HepG2 (cell line): ENCODE results near the gene MICOS13. TPM values are rescaled to one million over a fixed set of nuclear protein-coding genes. Genes with fewer than 3 reads are reported as not detected.

Source experiments
- ATF5 ChIP-seq: sonication (generic); formaldehyde crosslinking; IDR thresholded peaks from 2 replicates; pipeline ENCODE4 v1.4.0; 2020; ENCODE audit warnings: mild to moderate bottlenecking, low read depth, missing genetic modification reagents
- CERS6 ChIP-seq: sonication (generic); formaldehyde crosslinking; IDR thresholded peaks from 2 replicates; pipeline ENCODE4 v1.5.0; 2020; ENCODE audit warnings: missing genetic modification reagents
- EEA1 ChIP-seq: sonication (generic); formaldehyde crosslinking; IDR thresholded peaks from 2 replicates; pipeline ENCODE4 v1.5.1; 2020; ENCODE audit warnings: mild to moderate bottlenecking, missing genetic modification reagents, borderline replicate concordance
- ETV5 ChIP-seq: IDR thresholded peaks from 2 replicates; pipeline ENCODE4 v1.6.1; 2018; ENCODE audit warnings: missing biosample characterization, missing genetic modification reagents, inconsistent platforms, borderline replicate concordance
- FOXK2 ChIP-seq: fragments of 450-650 bp; IDR thresholded peaks from 2 replicates; pipeline ENCODE4 v1.6.1; 2016
- GPN1 ChIP-seq: sonication (generic); formaldehyde crosslinking; IDR thresholded peaks from 2 replicates; pipeline ENCODE4 v1.5.1; 2020; ENCODE audit warnings: missing genetic modification reagents, borderline replicate concordance
- HCFC1 ChIP-seq: fragments of 150-350 bp; IDR thresholded peaks from 2 replicates; pipeline ENCODE4 v1.6.1; 2014; ENCODE audit warnings: low read depth, low read length
- JARID2 ChIP-seq: sonication (generic); formaldehyde crosslinking; IDR thresholded peaks from 2 replicates; pipeline ENCODE4 v1.8.1; 2023; ENCODE audit warnings: missing genetic modification reagents, inconsistent platforms; ENCODE audit not compliant: insufficient replicate concordance
- MED13 ChIP-seq: sonication (generic); formaldehyde crosslinking; IDR thresholded peaks from 2 replicates; pipeline ENCODE4 v1.5.0; 2020; ENCODE audit warnings: missing genetic modification reagents
- NR1H2 ChIP-seq: sonication (generic); formaldehyde crosslinking; IDR thresholded peaks from 2 replicates; pipeline ENCODE4 v1.8.1; 2022; ENCODE audit warnings: low read depth, missing genetic modification reagents, borderline replicate concordance
- NR2F1 ChIP-seq, 2 experiments: fragments of 450-650 bp in 1 of 2; formaldehyde crosslinking in 1 of 2; IDR thresholded peaks; 2 replicates each; pipeline versions ENCODE4 v1.5.0 to v1.6.1; 2016 to 2020; ENCODE audit warnings: mild to moderate bottlenecking in 1 of 2, missing compliant biosample characterization in 1 of 2, missing genetic modification reagents in 1 of 2, moderate library complexity in 1 of 2
- PRPF4 ChIP-seq: fragments of 200-400 bp; formaldehyde crosslinking; IDR thresholded peaks from 2 replicates; pipeline ENCODE4 v1.6.1; 2016; ENCODE audit warnings: low read length, low read depth; ENCODE audit not compliant: poor library complexity, severe bottlenecking
- PTBP1 ChIP-seq: fragments of 200-400 bp; formaldehyde crosslinking; IDR thresholded peaks from 2 replicates; pipeline ENCODE4 v1.6.1; 2018; ENCODE audit warnings: low read length, low read depth; ENCODE audit not compliant: poor library complexity, severe bottlenecking
- RBAK ChIP-seq: sonication (generic); formaldehyde crosslinking; IDR thresholded peaks from 2 replicates; pipeline ENCODE4 v1.5.1; 2020; ENCODE audit warnings: mild to moderate bottlenecking, missing genetic modification reagents
- SMAD3 ChIP-seq: sonication (generic); formaldehyde crosslinking; IDR thresholded peaks from 2 replicates; pipeline ENCODE4 v1.4.0; 2020; ENCODE audit warnings: missing genetic modification reagents
- TBP ChIP-seq: sonication (generic); formaldehyde crosslinking; IDR thresholded peaks from 2 replicates; pipeline ENCODE4 v1.5.0; 2020; ENCODE audit warnings: missing genetic modification reagents
- THYN1 ChIP-seq: sonication (generic); formaldehyde crosslinking; IDR thresholded peaks from 2 replicates; pipeline ENCODE4 v1.8.1; 2023; ENCODE audit warnings: low read depth, mild to moderate bottlenecking, moderate library complexity, missing genetic modification reagents, borderline replicate concordance
- TOE1 ChIP-seq: sonication (generic); formaldehyde crosslinking; IDR thresholded peaks from 2 replicates; pipeline ENCODE4 v1.4.0; 2020; ENCODE audit warnings: mild to moderate bottlenecking, missing genetic modification reagents
- ZBTB26 ChIP-seq: IDR thresholded peaks from 2 replicates; pipeline ENCODE4 v1.6.1; 2016; ENCODE audit warnings: missing compliant biosample characterization, missing genetic modification reagents, borderline replicate concordance
- ZFP36 ChIP-seq: fragments of 150-350 bp; IDR thresholded peaks from 2 replicates; pipeline ENCODE4 v1.6.1; 2018; ENCODE audit warnings: borderline replicate concordance, low read length, low read depth; ENCODE audit not compliant: partially characterized antibody
- ZFP62 ChIP-seq: sonication (generic); formaldehyde crosslinking; IDR thresholded peaks from 2 replicates; pipeline ENCODE4 v1.4.0; 2020; ENCODE audit warnings: missing genetic modification reagents
- ZNF263 ChIP-seq: sonication (generic); formaldehyde crosslinking; IDR thresholded peaks from 2 replicates; pipeline ENCODE4 v1.4.0; 2020; ENCODE audit warnings: missing genetic modification reagents
- ZNF501 ChIP-seq: sonication (generic); formaldehyde crosslinking; IDR thresholded peaks from 2 replicates; pipeline ENCODE4 v1.5.1; 2020; ENCODE audit warnings: mild to moderate bottlenecking, moderate library complexity, missing genetic modification reagents
- ZNF773 ChIP-seq: sonication (generic); formaldehyde crosslinking; IDR thresholded peaks from 2 replicates; pipeline ENCODE4 v1.4.0; 2020; ENCODE audit warnings: missing genetic modification reagents, borderline replicate concordance
- ZZZ3 ChIP-seq: sonication (generic); formaldehyde crosslinking; IDR thresholded peaks from 2 replicates; pipeline ENCODE4 v1.4.0; 2020; ENCODE audit warnings: missing genetic modification reagents, mild to moderate bottlenecking, borderline replicate concordance
- polyA plus RNA-seq, 8 experiments: library from polyadenylated mRNA; depleted of rRNA in 3 of 8; stranded (reverse) in 7 of 8; unstranded in 1 of 8; fragments of >200 nt; fragmentation: Illumina TruSeq in 4 of 8; extraction: Trizol in 4 of 8; gene quantifications; 2 replicates each; pipeline versions ENCODE4 v1.2.1 to v1.2.3, GENCODE V29; 2011 to 2016; ENCODE audit warnings: low read depth in 4 of 8, missing spikeins in 1 of 8, mixed read lengths in 1 of 8; ENCODE audit not compliant: insufficient read depth in 1 of 8
- total RNA-seq, 5 experiments: library from RNA; depleted of rRNA; stranded (reverse); fragments of >200 nt; fragmentation: Illumina TruSeq; extraction: Trizol; gene quantifications; 2 replicates each; pipeline ENCODE4 v1.2.3, GENCODE V29; 2016; ENCODE audit warnings: low read depth in 1 of 5
- TF ChIP-seq, protein P1 (sequence below): sonication (generic); IDR thresholded peaks from 2 replicates; pipeline ENCODE4 v1.6.1; 2016; ENCODE audit warnings: low read depth, borderline replicate concordance

MICOS13 gene
- total and polyA plus RNA-seq, 2 of the 13 experiments (the other 11 are each of a cell fraction or from before 2014, with no cell fraction given), result 28.8 to 35.4 TPM

GRCh38 chr19:5680437-5681368 lies at the start of gene MICOS13, which contains the start of gene HSD11B1L (continued):
- 0 out of 2 replicates have a peak, but pooled peaks have one; percentile 50 for TF ChIP-seq TBP (CRISPR knock-in tag)
- TF ChIP-seq ZFP36, result no peak
- TF ChIP-seq EEA1 (CRISPR knock-in tag), result no peak
- TF ChIP-seq ZNF773 (CRISPR knock-in tag), result peak; percentile 37; the same call in 1 of the 2 replicates
- TF ChIP-seq ZZZ3 (CRISPR knock-in tag), result peak; percentile 47; the same call in 1 of the 2 replicates
- peak; percentile 15; the same call in 1 of the 2 replicates for TF ChIP-seq FOXK2
- peak; percentile 90 for TF ChIP-seq ZNF501 (CRISPR knock-in tag)
- peak; percentile 58; the same call in 1 of the 2 replicates for TF ChIP-seq ZBTB26
- TF ChIP-seq, protein P1, sequence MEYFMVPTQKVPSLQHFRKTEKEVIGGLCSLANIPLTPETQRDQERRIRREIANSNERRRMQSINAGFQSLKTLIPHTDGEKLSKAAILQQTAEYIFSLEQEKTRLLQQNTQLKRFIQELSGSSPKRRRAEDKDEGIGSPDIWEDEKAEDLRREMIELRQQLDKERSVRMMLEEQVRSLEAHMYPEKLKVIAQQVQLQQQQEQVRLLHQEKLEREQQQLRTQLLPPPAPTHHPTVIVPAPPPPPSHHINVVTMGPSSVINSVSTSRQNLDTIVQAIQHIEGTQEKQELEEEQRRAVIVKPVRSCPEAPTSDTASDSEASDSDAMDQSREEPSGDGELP, result peak; percentile 48; the same call in 1 of the 2 replicates
- no peak for TF ChIP-seq MED13 (CRISPR knock-in tag)
- TF ChIP-seq RBAK, result no peak
- no peak for TF ChIP-seq PTBP1
- no peak for TF ChIP-seq SMAD3 (CRISPR knock-in tag)
- TF ChIP-seq NR1H2 (CRISPR knock-in tag), result 0 out of 2 replicates have a peak, but pooled peaks have one; percentile 1
- no peak for TF ChIP-seq ATF5
- no peak for TF ChIP-seq THYN1 (CRISPR knock-in tag)
- TF ChIP-seq ZNF263, result no peak
- peak; percentile 96 for TF ChIP-seq HCFC1
- TF ChIP-seq CERS6, result no peak
- TF ChIP-seq ETV5, result peak; percentile 79
- no peak for TF ChIP-seq TOE1 (CRISPR knock-in tag)
- TF ChIP-seq JARID2 (CRISPR knock-in tag), result no peak
- TF ChIP-seq PRPF4, result no peak
- no peak for TF ChIP-seq GPN1 (CRISPR knock-in tag)
- TF ChIP-seq ZFP62 (CRISPR knock-in tag), result 0 out of 2 replicates have a peak, but pooled peaks have one; percentile 94
- 0 out of 4 replicates have a peak, but pooled peaks of 1 of the 2 experiments have one; percentile 2 for TF ChIP-seq NR2F1 (CRISPR knock-in tag; IDR thresholded peaks at IDR 0.05)
